HG02938 (cell line): ENCODE data around the gene ERF.
A peak's percentile ranks its signal among the peaks of the same experiment; 100 is the strongest.

Experiments used
- ATAC-seq: cut with Tn5 transposase; IDR thresholded peaks from one replicate; pipeline ENCODE4 v1.9.1; 2021; ENCODE audit warnings: mild to moderate bottlenecking, moderate library complexity; ENCODE audit not compliant: unreplicated experiment

Gene ERF

DNA sequence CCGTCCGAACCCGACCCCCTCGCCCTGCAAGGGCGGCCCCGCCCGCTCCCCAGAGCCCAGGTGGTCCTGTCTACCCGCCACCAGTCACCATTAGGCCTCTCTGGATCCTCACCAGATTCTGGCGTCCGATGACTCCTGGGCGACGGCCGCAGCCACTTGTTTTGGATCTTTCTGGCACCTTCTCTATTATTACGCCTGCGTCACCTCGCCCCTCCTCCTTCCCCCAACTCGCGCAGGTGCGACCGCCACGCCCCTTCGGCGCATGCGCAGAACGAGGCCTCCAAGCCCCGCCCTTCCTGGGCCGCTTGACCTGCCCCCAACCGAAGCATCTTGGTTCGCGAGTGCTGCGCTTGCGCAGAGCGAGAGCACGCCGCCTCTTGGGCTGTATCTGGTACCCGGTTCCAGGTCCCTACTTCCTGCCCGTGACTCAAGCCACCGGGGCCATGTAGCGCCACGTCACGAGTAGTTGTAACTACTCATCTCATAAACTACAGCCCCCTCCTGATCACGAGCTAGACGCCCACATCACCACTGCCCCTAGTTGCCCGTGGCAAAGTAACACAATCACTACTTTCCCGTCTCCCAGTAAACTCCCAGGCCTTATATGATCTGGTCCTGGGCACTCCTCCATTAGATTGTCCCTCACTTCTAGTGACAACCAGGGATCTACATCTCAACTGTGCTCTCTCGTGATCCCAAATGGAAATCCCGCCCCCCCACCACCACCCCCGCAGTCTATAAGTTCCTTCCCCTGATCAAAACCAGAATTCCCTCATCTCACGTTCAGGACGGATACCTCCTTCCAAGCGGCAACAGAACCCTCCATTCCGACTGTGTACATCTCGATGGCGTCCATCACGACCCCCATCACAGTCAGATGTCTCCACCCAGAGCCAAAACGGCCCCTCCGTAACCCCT is 37.1 kb downstream of the ERF start, which contains the start of gene DEDD2:
Gene DEDD2 (minus strand): TSS at position 158 of the 918 bp plus-strand sequence. CDS start 670 bp downstream, outside the sequence.
- ATAC-seq, result peak; percentile 55

DNA sequence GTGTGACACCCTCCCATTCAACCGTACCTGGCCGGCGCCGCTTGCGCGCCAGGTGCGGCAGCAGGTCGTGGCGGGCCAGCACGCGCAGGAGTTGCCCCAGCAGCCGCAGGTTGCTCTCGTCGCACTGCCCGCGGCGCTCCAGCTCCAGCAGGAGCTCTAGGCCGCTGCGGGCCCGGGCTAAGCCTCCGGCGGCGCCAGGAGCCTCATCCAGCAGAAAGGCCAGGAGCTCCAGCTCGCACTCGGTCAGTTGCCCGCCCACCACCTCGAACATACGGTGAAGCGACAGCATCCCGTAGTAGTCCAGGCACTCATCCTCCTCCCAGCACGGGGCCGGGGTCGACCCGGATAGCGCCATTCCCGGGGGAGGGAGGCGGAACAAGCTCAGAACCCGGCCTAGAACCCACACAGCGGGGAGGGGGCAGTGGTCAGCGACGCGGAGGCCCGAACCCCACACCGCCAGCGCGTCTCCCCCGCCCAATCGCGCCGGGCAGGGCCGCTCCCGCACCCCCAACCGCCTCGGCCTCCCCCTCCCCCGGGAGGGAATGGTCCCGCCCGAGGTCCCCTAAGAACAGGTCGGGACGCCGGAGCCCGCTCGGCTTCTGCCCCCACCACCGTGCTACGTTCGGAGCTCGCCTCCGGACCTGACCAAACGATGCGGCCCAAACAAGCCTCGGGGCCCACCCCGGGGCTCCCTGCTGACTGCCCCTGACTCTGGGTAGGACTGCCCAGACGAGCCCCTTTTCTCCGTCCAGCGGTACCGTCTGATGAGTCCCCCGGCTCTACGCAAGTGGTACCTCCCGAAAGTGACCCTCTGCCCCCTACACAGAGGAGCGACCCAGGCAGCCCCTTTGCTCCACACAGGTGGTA is 38.0 kb downstream of the ERF start:
- ATAC-seq, result peak; percentile 2

DNA sequence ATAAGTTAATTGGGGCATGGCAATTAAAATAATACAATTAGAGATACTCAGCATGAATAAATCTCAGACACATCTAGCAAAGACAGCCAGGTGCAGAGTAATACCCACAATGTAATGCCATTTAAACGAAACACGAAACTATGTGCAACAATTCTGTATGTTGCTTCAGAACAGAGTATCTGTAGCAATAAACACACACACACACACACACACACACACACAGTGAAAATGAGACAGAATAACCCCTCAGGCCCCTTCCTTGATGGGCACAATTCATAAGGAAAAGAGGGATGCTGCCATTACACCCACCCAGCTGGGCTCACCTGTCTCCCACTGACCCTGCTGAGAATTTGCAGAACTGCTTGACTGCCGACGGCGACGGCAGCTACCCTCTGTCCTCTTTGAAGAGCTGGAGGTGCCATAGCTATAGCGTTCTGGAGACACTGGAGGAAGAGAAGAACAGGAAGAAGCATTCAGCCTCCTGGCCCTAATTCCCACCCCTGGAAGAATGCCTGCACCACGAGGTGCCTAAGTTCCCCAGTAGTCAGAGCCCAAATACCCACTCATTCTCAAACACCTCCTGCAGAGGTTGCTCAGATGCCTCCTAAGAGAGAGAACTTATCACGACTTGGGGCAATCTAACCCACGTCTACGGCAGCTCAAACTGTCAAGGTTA is 40.0 kb downstream of the ERF start:
- no peak for ATAC-seq

DNA sequence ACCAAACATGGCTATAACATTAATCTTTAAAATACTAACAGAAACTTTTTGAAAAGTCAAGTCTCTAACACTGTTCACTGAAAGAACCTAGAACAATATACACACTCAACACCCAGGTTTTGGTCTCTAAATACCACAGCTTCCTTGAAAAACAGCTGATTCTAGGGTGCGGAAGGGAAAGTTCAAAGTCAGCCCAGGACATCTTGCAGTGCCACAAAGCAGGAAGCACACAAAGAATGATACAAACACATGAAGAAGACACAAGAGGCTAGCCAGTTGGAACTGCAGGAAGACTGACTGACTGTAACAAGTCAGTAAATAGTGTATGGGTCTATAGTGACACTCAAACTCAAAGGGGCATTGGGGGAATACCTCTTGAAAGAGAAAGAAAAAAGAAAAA is 42.0 kb downstream of the ERF start:
- ATAC-seq, result no peak

DNA sequence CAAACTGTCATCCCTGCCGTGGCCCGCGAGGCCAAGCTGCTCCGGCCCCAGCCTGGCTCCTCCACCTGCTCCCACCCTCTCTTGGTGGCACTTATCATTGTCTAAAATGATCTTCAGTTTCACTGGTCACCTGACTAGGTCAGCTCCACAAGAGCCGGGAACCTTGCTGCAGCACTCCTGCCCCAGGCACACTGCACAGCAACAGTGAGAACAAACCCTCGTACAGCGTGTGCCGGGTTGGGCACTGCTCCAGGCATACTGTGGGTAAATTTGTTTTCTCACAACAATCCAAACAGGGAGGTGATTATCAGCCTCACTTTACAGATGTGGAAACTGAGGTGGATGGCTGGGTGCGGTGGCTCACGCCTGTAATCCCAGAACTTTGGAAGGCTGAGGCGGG is 46.3 kb downstream of the ERF start:
- ATAC-seq, result no peak

DNA sequence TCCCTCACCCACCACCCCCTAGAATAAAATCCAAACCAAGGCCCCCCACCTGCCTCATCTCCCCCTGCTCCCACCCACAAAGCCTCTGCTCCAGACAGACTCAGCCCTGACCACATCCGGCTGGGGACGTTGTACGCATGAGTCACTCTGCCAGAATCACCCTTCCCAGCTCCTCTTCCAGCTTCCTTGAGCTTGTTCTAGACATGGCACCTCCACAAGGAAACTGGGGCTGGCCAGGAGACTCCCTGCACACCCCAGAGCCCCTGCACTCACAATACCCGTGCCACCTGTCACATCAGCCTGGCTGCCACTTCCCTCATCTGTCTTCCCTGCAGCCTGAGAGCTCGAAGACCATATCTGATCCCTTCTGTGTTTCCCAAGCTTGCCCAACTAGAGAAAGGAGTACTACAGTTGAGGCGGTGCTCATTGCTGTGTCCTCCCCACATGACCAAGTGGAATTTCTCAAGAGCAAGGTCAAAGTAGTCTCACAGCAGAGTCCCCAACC is 47.1 kb downstream of the ERF start:
- no peak for ATAC-seq

DNA sequence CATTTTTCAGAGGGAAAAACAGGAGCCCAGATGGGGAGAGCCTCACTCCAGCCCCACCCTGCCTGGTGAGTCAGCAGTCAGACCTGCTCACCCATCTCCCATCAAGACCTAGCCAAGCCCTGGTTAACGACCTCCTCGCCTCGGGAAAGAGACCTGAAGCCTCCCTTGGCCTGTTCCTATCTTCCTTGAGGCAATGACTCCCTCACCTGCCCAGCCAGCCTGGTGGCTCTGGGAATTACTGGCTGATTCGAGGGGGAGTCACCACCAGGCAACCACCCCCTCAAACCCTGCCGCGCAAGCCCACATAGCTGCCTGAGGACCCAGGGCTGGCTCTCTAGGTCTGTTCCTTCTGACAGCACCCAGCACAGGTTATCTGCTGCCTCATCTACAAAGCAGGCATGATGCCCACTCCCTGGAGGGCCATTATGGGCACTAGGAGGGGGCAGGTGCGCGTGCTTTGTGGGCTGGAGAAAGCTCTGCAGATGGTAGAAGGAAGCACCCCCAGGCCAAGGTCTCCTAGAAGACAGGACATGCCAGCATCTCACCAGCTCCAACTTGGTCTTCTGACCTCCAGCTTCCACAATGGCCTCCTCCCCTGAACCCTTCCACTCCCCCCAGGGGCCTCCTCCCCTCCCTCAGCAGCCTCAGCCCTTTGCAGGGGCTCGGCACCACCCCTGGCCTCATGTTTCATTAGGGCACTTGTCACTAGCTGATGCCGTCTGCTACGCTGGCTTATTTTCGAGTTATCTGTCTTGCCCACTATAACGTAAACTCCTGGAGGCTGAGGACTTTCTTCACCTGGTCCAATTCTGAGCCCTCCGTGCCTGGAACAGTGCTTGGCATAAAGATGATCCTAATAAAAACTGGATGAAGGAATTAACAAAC is 47.8 kb downstream of the ERF start:
- ATAC-seq, result no peak

DNA sequence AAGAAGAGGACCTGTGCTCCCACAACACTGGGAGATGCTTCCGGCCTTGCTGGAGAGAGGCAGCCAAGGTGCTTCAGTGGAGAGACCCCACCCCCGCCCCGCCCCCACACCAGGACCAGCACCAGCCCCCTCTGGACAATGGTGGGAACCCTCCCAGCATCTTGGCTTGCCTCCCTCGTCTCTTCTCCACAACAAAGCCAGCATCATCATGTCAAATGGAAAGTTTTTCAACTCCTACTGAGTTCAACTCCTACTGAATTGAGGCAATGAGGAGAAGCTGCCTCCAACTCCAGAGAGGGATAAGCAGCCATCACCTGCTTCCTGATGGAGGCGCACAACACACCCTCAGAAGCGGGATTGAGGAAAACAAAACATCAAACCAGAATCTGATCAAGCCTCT is 50.3 kb downstream of the ERF start:
- no peak for ATAC-seq

DNA sequence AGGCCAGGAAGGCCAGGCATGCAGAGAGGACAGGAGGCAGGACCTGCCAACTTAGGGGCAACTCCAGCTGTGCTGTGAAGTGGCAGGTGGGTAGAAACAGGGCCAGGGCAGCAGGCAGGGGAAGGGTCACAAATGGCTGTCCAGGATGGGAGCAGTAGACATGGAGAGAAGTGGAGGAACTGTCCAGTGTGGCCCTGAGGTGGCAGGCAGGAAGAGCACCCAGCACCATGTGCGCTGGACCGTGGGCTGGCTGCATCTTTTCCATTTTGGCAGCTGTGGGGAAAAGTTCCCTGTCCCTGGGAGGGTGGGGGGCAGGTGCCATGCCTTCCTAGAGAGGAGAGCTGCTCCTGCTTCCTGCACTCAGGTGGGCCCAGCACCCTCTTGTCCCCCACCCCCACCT is 51.2 kb downstream of the ERF start:
- no peak for ATAC-seq

DNA sequence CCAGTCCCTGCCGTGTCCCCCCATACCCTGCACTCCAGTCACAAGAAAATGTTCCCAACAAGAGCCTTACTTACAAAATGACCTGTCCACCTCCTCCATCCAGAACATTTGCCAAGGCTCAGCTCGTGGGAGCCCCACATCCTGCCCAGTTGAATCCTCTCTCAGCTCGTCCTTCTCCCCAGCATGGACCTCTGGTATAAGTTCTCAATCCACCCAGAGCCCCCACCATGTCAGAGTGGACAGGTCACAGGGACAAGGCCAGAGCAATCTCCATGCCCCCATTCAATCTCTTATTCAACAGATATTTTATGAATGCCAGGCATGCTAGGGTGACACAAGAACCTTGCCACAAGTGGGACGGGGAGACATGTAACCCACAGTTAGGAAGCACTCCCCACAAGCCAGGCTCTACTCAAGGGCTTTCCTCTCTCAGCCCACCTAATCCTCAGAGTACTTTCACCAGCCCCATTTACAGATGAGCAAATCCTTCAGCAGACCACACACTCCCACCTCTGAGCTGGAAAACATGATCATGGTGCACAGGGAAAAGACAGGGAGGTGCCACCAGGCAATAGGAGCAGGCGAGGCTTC is 52.5 kb downstream of the ERF start:
- ATAC-seq, result no peak

DNA sequence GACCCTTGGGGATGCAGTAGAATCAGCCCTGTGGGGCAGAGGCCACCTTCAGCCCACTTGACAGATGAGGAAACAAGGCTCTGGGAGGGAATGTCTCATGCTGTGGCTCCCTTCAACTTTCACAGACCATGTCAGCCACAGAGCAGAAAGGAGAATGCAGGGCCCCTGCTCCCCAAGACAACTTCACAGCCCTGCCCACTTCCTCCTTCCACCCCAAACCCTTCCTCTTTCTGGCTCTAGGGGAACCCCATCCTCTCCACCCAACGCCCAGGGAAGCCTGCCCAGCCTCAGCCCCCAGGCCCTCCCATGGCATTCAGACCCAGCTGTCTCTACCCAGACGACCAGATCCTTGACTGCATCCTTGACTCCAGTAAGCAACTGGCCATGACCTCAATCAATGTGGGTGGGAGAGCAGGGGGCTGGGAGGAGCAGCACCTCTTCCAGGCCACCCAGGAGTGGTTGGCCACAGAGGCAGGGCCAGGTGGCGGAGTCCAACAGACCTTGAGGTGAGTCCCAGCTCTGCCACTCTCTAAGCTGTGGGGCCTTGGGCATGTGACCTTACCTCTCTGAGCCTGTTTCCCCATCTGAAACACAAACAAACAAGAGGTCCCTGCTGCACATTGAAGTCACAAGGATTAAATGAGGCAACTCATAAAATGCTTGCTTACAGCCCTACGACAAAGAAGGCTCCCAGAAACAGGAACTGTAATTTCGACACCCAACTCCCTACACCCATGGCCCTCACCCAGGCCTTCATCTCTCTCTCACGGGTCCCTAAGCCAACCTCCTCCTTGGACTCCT is 53.2 kb downstream of the ERF start:
- no peak for ATAC-seq

DNA sequence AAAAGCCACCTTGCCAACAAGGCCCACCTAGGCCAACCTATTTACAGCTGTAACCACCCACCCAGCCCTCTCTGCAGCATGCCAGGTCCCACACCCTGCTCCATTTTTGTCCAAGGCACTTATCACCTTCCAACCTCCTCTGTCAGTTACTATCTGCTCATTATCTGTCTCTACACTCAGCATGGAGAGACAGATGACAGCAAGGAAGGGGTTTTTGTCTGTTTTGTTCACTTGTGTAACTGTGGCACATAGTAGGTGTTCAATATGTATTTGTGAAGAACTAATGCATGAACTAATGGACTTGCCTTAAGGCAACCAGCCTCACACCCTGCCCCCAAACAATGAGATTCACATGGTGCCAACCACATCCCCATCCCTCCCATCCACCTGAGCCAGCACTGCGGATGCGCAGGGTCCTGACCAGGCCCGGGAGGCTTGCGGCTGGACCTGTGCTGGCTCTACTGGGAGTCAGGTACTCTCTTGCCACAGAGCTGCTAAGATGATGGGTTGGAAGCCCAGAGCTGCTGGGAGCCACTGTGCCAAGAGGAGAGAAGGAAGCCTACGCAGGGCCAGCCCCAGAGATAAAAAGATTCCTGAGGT is 54.7 kb downstream of the ERF start:
- ATAC-seq, result no peak

DNA sequence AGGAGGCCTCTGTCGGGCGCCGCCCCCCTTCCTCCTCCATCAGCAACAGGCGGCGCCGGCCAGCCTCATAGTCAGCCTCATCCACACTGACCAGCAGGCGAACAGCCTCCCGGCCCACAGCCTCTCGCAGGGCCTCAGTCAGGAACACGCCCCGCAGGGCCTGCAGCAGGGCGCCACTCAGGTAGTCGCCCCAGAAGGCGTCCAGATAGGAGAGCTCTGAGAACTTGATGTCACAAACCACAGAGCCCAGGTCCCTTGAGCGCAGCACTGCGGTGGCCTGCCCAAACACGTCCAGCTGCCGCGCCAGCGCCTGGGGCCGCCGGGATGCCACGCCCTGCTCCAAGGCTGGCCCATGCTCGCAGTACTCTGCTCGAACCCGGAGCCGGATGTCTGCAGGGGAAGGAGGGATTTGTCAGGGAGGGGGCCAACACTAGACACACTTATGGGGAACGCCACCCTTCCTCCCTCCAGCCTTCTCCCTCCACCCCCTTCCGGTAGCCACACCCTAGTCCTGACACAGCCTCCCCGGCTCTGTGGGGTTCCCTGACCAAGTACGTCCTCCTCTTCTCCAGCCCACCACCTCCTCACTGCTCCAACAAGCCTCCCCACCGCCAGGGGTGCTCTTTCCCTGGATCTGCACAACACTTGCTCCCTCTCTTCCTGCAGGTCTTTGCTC is 55.4 kb downstream of the ERF start:
- no peak for ATAC-seq

DNA sequence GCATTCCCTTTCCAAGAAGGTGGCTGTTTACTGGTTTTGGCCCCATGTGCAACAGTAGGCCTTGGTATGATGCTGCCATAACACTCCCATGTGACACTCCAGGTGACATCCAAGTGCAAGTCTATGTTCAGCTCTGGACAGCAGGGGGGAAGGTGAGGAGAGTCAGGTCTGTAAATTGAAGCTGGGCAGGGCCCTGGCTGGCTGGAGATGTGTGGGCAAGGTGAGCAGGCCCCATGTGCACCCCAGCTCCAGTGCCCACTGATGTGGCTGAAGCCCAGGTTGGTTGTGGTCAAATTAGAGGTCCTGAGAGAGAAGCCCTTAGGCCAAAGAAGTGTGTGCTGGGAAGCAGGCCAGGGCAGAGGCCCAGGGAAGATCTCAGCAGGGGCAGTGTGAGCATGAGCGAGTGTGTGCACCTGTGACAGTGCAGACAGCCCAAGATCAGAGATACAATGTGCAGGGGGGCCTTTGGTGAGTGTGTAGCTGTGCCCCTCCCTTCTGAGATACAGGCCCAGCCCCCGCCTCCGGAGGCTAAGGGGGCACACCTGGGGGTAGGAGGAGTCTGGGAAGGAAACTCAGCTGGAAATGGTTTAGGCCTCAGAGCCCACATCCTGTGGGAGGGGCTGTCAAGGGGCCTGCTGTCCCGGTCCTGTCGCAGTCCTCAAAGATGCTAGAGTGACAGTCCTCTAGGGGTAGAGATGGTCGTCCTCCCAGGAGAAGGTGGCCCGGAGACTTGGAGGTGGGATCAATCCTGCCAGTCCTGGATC is 56.1 kb downstream of the ERF start:
- no peak for ATAC-seq
